Posterior vena cava (tissue), 2 donors: Measurements from ENCODE around the gene WASHC4. TPM values are rescaled to one million over a fixed set of nuclear protein-coding genes. Genes with fewer than 3 reads are reported as not detected.

ENCODE experiments used
- DNase-seq: peaks from one replicate; pipeline ENCODE4 v3.0.0-alpha.2; 2020; ENCODE audit warnings: low spot score
- intact Hi-C, 2 donors: fragments of 100-400 bp; cut with DNase I; formaldehyde crosslinking; loops; one replicate each; pipeline versions ENCODE4 v1.14.1 to v1.14.2; 2022 to 2023
- total RNA-seq, 2 donors: library from RNA; stranded (reverse); fragmentation: NEBNext Ultra II Directional; extraction: Animal tissue kit (Norgen Biotek cat#: 25700); gene quantifications; one replicate each; pipeline ENCODE4 v1.2.1, GENCODE V29; 2021
- donor health status: DM: yes; HTN: yes; CAD: no.
- donor health status: DM: yes; HTN: yes; CAD: no.

WASHC4 gene
- total RNA-seq, 2 donors from 2014 or later, result 54.9 to 57.5 TPM

GRCh38 chr12:105201299-105201698 lies 93.8 kb downstream of the WASHC4 start:
- intact Hi-C loops, result no loop called here
- no peak for DNase-seq

- intact Hi-C loops, result no loop called here
- no peak for DNase-seq
Observed at GRCh38 chr12:105202202-105202601, 94.7 kb downstream of the WASHC4 start.

- intact Hi-C loops, result no loop called here
Observed at GRCh38 chr12:105204127-105204526, 96.6 kb downstream of the WASHC4 start.

GRCh38 chr12:105204916-105205315 lies 97.4 kb downstream of the WASHC4 start:
- intact Hi-C loops, result no loop called here

More at GRCh38 chr12:105204127-105204526, 96.6 kb downstream of the WASHC4 start:
- no peak for DNase-seq

GRCh38 chr12:105205322-105206048 lies 98.0 kb downstream of the WASHC4 start:
- no peak for DNase-seq
- intact Hi-C loops, result no loop called here

More at GRCh38 chr12:105204916-105205315, 97.4 kb downstream of the WASHC4 start:
- no peak for DNase-seq

DNA sequence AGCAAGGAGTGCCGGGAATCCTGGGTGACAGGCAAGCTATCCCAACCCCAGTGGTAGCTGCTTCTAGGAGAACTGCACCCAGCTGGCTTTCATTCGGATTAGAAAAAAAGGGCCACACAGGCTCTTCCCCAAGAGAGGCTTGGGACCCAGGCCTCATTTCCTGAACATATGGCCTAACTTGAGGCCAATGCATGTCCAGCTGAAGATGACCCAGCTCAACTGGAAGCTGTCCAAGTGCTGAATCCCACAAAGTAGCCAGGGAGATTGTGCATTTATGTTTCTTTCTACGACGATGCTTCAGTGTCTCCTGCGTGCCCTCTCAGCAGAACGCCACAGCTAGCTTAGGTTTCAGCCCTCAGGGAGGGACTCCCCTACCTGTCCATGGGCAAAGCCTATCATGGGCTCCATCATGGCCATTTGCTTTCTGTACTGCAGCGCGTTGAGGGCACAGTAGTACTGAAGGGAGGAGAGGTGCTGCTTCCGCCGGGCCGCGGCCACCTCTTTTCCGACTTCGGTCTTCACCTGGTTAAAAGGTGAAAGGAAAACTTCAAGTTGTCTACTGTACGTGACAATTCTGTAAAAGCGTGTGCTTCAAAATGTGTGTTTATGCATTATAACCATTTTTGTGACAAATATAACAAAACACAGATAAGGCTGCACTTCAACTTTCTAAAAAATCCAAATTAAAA lies 99.3 kb downstream of the WASHC4 start:
- intact Hi-C loops, result no loop called here
- no peak for DNase-seq

GRCh38 chr12:105209091-105209490 lies 101.6 kb downstream of the WASHC4 start:
- intact Hi-C loops, result no loop called here
- DNase-seq, result no peak

DNA sequence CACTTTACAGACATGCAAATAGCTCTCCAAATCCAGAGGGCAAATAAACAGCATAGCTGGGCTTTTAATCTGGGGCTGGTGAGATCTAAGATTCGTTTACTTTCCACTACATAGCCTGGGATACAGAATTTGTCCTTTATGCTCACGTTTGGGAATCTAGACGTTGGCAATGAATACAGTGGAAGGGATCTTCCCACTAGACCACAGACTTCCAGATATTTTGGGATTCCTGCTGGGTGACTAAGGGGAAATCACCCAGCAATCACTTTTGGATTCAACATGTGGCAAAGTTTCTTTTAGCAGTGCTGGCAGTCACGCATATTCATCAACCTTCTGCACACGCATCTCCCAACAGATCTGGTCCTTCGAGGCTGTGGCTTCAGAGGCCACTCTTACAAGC lies 104.9 kb downstream of the WASHC4 start:
- no peak for DNase-seq
- intact Hi-C loops, result no loop called here

DNA sequence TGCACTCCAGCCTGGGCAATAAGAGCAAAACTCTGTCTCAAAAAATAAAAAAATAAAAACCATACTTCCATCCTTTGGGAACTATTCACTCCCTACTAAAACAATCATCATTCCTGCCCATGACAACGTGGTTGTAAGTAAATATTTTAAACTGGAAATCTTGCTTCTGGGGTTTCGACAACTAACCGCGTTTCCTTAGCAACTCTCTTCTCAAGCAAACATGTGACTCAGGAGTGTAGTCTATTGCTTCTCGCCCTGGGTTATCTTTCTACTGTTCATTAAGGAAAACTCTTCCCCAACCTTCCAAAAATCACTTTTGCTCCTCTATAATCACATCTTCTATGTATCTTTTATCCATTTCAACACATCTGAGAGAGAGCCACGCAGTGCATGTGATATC lies 106.6 kb downstream of the WASHC4 start:
- intact Hi-C loops, result no loop called here
- no peak for DNase-seq

DNA sequence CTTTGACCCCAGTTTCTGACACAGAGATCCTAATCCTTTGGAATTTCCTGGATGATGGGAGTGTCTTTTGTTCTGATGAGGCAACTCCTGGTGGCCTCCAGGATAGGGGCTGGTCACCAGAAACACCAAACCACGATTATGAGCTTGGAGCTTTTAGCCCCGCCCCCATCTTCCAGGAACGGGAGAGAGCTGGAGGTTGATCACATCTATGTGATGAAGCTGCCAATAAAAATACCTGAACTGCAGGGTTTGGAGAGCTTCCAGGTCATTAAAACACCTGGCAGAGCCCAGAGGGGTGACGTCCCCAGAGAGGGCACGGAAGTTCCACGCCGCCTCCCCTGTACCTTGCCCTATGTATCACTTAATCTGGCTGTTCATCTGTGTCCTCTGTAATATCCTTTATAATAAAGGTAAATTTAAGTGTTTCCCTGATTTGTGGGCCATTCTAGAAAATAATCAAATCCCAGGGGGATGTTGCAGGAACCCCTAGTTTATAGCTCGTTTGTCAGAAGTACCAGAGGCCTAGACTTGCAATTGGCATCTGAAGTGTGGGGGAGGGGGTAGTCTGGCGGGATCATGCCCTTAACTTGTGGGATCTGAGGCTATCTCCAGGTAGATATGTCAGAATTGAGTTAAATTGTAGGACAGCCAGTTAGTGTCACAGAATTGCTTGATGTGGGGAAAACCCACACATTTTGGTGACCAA lies 107.3 kb downstream of the WASHC4 start:
- intact Hi-C loops, result no loop called here

DNA sequence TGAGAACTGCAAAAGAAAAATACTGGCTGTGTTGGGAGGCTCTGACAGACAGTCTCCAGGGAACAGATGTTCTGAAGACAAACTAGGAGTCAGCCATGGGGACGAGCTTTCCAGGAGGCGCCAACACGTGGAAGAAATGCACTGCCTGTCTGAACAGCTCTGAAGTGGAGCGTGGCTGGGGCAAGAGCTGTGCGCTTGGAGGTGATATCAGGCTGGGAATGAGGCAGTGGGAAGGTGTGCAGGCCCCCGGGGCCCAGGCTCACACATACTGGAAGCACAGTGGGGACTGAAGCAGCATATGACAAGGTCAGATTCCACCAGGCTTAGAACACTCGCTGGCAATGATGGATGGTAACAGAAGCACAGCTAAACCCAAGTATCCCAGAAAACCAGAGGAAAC lies 110.9 kb downstream of the WASHC4 start:
- intact Hi-C loops, result no loop called here
- DNase-seq, result no peak

More for the DNA sequence above, 107.3 kb downstream of the WASHC4 start:
- no peak for DNase-seq

Other genes with a start within 250 kb of the WASHC4 start
- 10 to 100 TPM; 47.2 to 63.5 TPM for gene SLC41A2, start 149.4 kb upstream of the WASHC4 start, total RNA-seq
- 10 to 100 TPM; 15.3 to 16.5 TPM for gene NOPCHAP1, start 121.4 kb upstream of the WASHC4 start, total RNA-seq
- 10 to 100 TPM; 25.1 to 56.8 TPM for gene ALDH1L2, start 23.3 kb upstream of the WASHC4 start, total RNA-seq
- gene APPL2, start 128.4 kb downstream of the WASHC4 start, total RNA-seq, result 10 to 100 TPM; 40.3 to 41.2 TPM
- 100 to 1,000 TPM; 120 to 138 TPM for gene C12orf75, start 223.0 kb downstream of the WASHC4 start, total RNA-seq